K562 (cell line): Measurements from ENCODE around the gene CDADC1. TPM values are rescaled to one million over a fixed set of nuclear protein-coding genes. Genes with fewer than 3 reads are reported as not detected.

Source experiments
- ATAC-seq: fragments of 200-7000 bp; cut with Tn5 transposase; 3 replicates; pipeline ENCODE4 v1.9.1; 2020; ENCODE audit warnings: moderate library complexity
- BruUV-seq: library from RNA; stranded (reverse); fragments of 400-500 nt; replicated peaks from 2 replicates; lab custom pipeline; 2021; lab: Mats Ljungman, UMichigan
- CTCF ChIA-PET: fragments of 300-600 bp; formaldehyde crosslinking; extraction: SDS; loops from one replicate; lab custom pipeline; 2021; ENCODE audit warnings: low intra/inter-chr PET ratio; lab: Yijun Ruan, JAX
- POLR2A ChIA-PET: fragments of 300-600, 350-650 bp; sonication (Branson Sonifier 250); formaldehyde crosslinking; extraction: SDS; loops from one replicate; lab custom pipeline; 2021; ENCODE audit warnings: antibody characterized with exemption, inconsistent platforms; lab: Yijun Ruan, JAX
- DNase-seq, 4 experiments: peaks; one replicate each; pipeline versions ENCODE4 v3.0.0 to v3.0.0-alpha.2; 2011 to 2018; ENCODE audit warnings: low spot score in 3 of 4, mixed read lengths in 3 of 4; ENCODE audit errors: extremely low read depth in 1 of 4
- FAIRE-seq: peaks from 2 replicates; lab custom pipeline; 2011; peaks lifted over from hg19 to GRCh38; lab: Jason Lieb, UNC
- H2AFZ ChIP-seq: 2 replicates; pipeline ENCODE4 v1.6.0; 2011; ENCODE audit warnings: low read depth, low read length, control low read depth, inconsistent platforms
- H3K27ac ChIP-seq: fragments of 200-600 bp; 3 replicates; pipeline ENCODE4 v1.8.0; 2011; ENCODE audit warnings: low read depth, mild to moderate bottlenecking, control low read depth, inconsistent platforms, low read length, moderate library complexity, mixed read lengths; ENCODE audit errors: extremely low read depth
- H3K27me3 ChIP-seq, 2 experiments: fragments of 300-600 bp in 1 of 2; 2 replicates in 1 of 2; 3 replicates in 1 of 2; pipeline versions ENCODE4 v1.6.0 to v1.8.0; 2011; ENCODE audit warnings: inconsistent platforms in 2 of 2, low read length in 2 of 2, mild to moderate bottlenecking in 1 of 2, mixed read lengths in 1 of 2, moderate library complexity in 1 of 2; ENCODE audit not compliant: control insufficient read depth in 2 of 2, insufficient read depth in 2 of 2
- H3K36me3 ChIP-seq: fragments of 300-600 bp; 3 replicates; pipeline ENCODE4 v1.8.0; 2011; ENCODE audit warnings: mild to moderate bottlenecking, low read length, inconsistent platforms; ENCODE audit not compliant: control insufficient read depth, insufficient read depth
- H3K4me1 ChIP-seq, 2 experiments: fragments of 200-600 bp in 1 of 2; replicated peaks in 1 of 2; 2 replicates in 1 of 2; 3 replicates in 1 of 2; pipeline versions ENCODE4 v1.5.1 to v1.8.0; 2011; ENCODE audit warnings: inconsistent platforms in 2 of 2, low read length in 2 of 2, mild to moderate bottlenecking in 1 of 2, mixed read lengths in 1 of 2, moderate library complexity in 1 of 2; ENCODE audit not compliant: control insufficient read depth in 2 of 2, insufficient read depth in 2 of 2
- H3K4me2 ChIP-seq: 2 replicates; pipeline ENCODE4 v1.6.1; 2011; ENCODE audit warnings: low read length, control low read depth, inconsistent platforms, mixed read lengths; ENCODE audit not compliant: insufficient read depth
- H3K4me3 ChIP-seq: fragments of 200-600 bp; sonication (generic), shearing (Covaris generic); 2 replicates; pipeline ENCODE4 v1.5.1; 2016; ENCODE audit warnings: control low read depth, inconsistent platforms
- H3K79me2 ChIP-seq: fragments of 200-600 bp; 3 replicates; pipeline ENCODE4 v1.8.0; 2011; ENCODE audit warnings: low read length, inconsistent platforms; ENCODE audit not compliant: control insufficient read depth, insufficient read depth
- H3K9ac ChIP-seq, 2 experiments: 2 replicates each; pipeline versions ENCODE4 v1.6.0 to v1.6.1; 2011; ENCODE audit warnings: low read depth in 2 of 2, low read length in 2 of 2, control low read depth in 1 of 2, inconsistent platforms in 1 of 2, mild to moderate bottlenecking in 1 of 2, mixed read lengths in 1 of 2; ENCODE audit not compliant: insufficient read depth in 1 of 2
- H3K9me1 ChIP-seq: one replicate; pipeline ENCODE4 v1.6.0; 2011; ENCODE audit warnings: inconsistent platforms, mild to moderate bottlenecking, low read length, moderate library complexity; ENCODE audit not compliant: control insufficient read depth, insufficient read depth
- H3K9me3 ChIP-seq: replicated peaks from 2 replicates; pipeline ENCODE4 v1.5.1; 2011; ENCODE audit warnings: low read depth, low read length, inconsistent platforms; ENCODE audit not compliant: control insufficient read depth, insufficient read depth
- H4K20me1 ChIP-seq: replicated peaks from 2 replicates; pipeline ENCODE4 v1.6.1; 2011; ENCODE audit warnings: low read length, inconsistent platforms, mixed read lengths; ENCODE audit not compliant: control insufficient read depth, insufficient read depth
- CBFA2T2 ChIP-seq: fragments of 450-650 bp; conservative IDR thresholded peaks from 2 replicates; pipeline ENCODE4 v1.6.1; 2017; ENCODE audit warnings: mild to moderate bottlenecking
- CCNT2 ChIP-seq: IDR thresholded peaks from 2 replicates; pipeline ENCODE4 v1.6.1; 2011; ENCODE audit warnings: borderline replicate concordance, low read depth, mild to moderate bottlenecking, moderate library complexity, mixed read lengths, low read length; ENCODE audit not compliant: insufficient read length; ENCODE audit errors: extremely low read depth
- DPF2 ChIP-seq: fragments of 450-650 bp; IDR thresholded peaks from 2 replicates; pipeline ENCODE4 v1.6.1; 2016
- KDM2B ChIP-seq: fragments of 250-450 bp; sonication (Bioruptor Pico); IDR thresholded peaks from 2 replicates; pipeline ENCODE4 v1.8.0; 2021; ENCODE audit warnings: mild to moderate bottlenecking, moderate library complexity
- MYBL2 ChIP-seq, 2 experiments: fragments of 450-650 bp in 1 of 2; sonication (generic) in 1 of 2; formaldehyde crosslinking in 1 of 2; IDR thresholded peaks; 2 replicates each; pipeline versions ENCODE4 v1.6.1 to v1.8.1; 2017 to 2022; ENCODE audit warnings: borderline replicate concordance in 1 of 2, inconsistent platforms in 1 of 2, low read depth in 1 of 2, mild to moderate bottlenecking in 1 of 2, missing genetic modification reagents in 1 of 2, moderate library complexity in 1 of 2
- NR2C1 ChIP-seq, 2 experiments: fragments of 450-650 bp; IDR thresholded peaks; 2 replicates each; pipeline ENCODE4 v1.6.1; 2017; ENCODE audit warnings: mild to moderate bottlenecking in 2 of 2, antibody characterized with exemption in 1 of 2, inconsistent platforms in 1 of 2, missing compliant biosample characterization in 1 of 2, missing genetic modification characterization in 1 of 2
- PTTG1 ChIP-seq: fragments of 450-650 bp; IDR thresholded peaks from 2 replicates; pipeline ENCODE4 v1.6.1; 2016; ENCODE audit warnings: low read depth, mild to moderate bottlenecking, missing genetic modification characterization, missing compliant biosample characterization
- SMARCA4 ChIP-seq: fragments of 450-650 bp; IDR thresholded peaks from 2 replicates; pipeline ENCODE4 v1.6.1; 2016
- TAF9B ChIP-seq: fragments of 450-650 bp; IDR thresholded peaks from 2 replicates; pipeline ENCODE4 v1.6.1; 2018; ENCODE audit warnings: mild to moderate bottlenecking; ENCODE audit not compliant: partially characterized antibody
- U2AF1 ChIP-seq: fragments of 200-400 bp; formaldehyde crosslinking; optimal IDR thresholded peaks from 2 replicates; pipeline ENCODE3; 2017; ENCODE audit warnings: mild to moderate bottlenecking, low read depth, low read length, moderate library complexity
- ZKSCAN8 ChIP-seq: fragments of 200-800 bp; sonication (Bioruptor generic); IDR thresholded peaks from 2 replicates; pipeline ENCODE4 v1.6.1; 2016; ENCODE audit warnings: missing genetic modification characterization, missing compliant biosample characterization
- ZNF316 ChIP-seq: fragments of 450-650 bp; IDR thresholded peaks from 2 replicates; pipeline ENCODE4 v1.6.1; 2016
- ZNF77 ChIP-seq: fragments of 250-450 bp; sonication (Bioruptor Pico); IDR thresholded peaks from 2 replicates; pipeline ENCODE4 v1.5.0; 2020
- WGBS: fragments of 100-300 bp; shearing (Covaris generic); methylation state at CpG from one replicate; pipeline ENCODE4 v1.1.6; 2016; ENCODE audit warnings: low coverage, mixed read lengths; ENCODE audit not compliant: insufficient coverage; ENCODE audit errors: missing lambda C conversion rate; 5-methylcytosine and 5-hydroxymethylcytosine counted together
- in situ Hi-C: fragments of 300-500 bp; cut with MboI; formaldehyde crosslinking; loops from 4 replicates; pipeline ENCODE4 v1.15.0; 2018; ENCODE audit warnings: inconsistent platforms, mixed read lengths
- intact Hi-C: fragments of 100-400 bp; cut with micrococcal nuclease; formaldehyde crosslinking; loops from 2 replicates; pipeline ENCODE4 v1.14.2; 2022
- polyA plus RNA-seq, 8 experiments: library from polyadenylated mRNA; depleted of rRNA in 4 of 8; stranded (reverse) in 5 of 8; unstranded in 3 of 8; fragments of >200 nt; fragmentation: Nextera tagmentation in 2 of 8; fragmentation: Illumina TruSeq in 1 of 8; extraction: Ambion mirVana in 2 of 8; extraction: Trizol in 1 of 8; gene quantifications; 2 replicates each; pipeline versions ENCODE4 v1.2.1 to v1.2.3, GENCODE V29; 2011 to 2014; ENCODE audit warnings: inconsistent platforms in 1 of 8, missing spikeins in 1 of 8
- total RNA-seq, 7 experiments: library from RNA; depleted of rRNA in 6 of 7; stranded (reverse); fragments of >200 nt in 6 of 7; fragmentation: Illumina TruSeq in 2 of 7; extraction: Trizol in 2 of 7; gene quantifications; 2 replicates each; pipeline versions ENCODE4 v1.2.1 to v1.2.3, GENCODE V29; 2011 to 2021; ENCODE audit warnings: low replicate concordance in 1 of 7
- TF ChIP-seq, protein P1 (sequence below): fragments of 450-650 bp; formaldehyde crosslinking; IDR thresholded peaks from 2 replicates; pipeline ENCODE4 v1.4.0; 2020; ENCODE audit warnings: mild to moderate bottlenecking, mixed read lengths

Gene CDADC1
- total and polyA plus RNA-seq, 9 of the 15 experiments (the other 6 are each of a cell fraction or from before 2014, with no cell fraction given): 4.1 to 11.8 (median 6.3) TPM

GRCh38 chr13:49315036-49315565, 67.4 kb downstream of the CDADC1 start:
- H4K20me1 ChIP-seq: no peaks in the 10 kb centered on the region
- peak overlapping the region; percentile 94; the same call in 1 of the 2 replicates for H2AFZ ChIP-seq
- ChIA-PET CTCF (no interaction called here), POLR2A (interaction anchor here (0.9 kb wide), 1 partner anchor 53 kb away, joined by 3 read pairs; no protein-coding TSS in a partner anchor)
- ATAC-seq: no peak; the same call in 2 of the 3 replicates
- TF ChIP-seq NR2C1 (IDR thresholded peaks at IDR 0.05) (peak; percentile 65), NR2C1 (tag; IDR thresholded peaks at IDR 0.05) (peak; percentile 64), ZNF316 (no peak), U2AF1 (no peak)
- in situ Hi-C loops (no loop called here), intact Hi-C loops (no loop called here)
- no peak overlapping the region for H3K4me3 ChIP-seq
- no TSS peak for BruUV-seq
- no peaks in the 10 kb centered on the region for H3K9me3 ChIP-seq
- no peak for DNase-seq
- WGBS: 81% methylated on average over 3 of the region's 3 CpGs
- peak overlapping the region; percentile 66; the same call in 2 of the 3 replicates for H3K27ac ChIP-seq
- H3K4me1 ChIP-seq: peaks cover 0 to 30% of the 10 kb centered on the region in 2 experiments
- FAIRE-seq: no peak
- no peaks in the 10 kb centered on the region; the same call in 2 of the 3 replicates for H3K36me3 ChIP-seq
- no peaks in the 10 kb centered on the region for H3K27me3 ChIP-seq
- H3K9ac ChIP-seq: no peak overlapping the region; a peak in 1 of 4 replicates
- no peaks in the 10 kb centered on the region for H3K79me2 ChIP-seq
- H3K9me1 ChIP-seq: no peaks in the 10 kb centered on the region
- H3K4me2 ChIP-seq: no peak overlapping the region

DNA sequence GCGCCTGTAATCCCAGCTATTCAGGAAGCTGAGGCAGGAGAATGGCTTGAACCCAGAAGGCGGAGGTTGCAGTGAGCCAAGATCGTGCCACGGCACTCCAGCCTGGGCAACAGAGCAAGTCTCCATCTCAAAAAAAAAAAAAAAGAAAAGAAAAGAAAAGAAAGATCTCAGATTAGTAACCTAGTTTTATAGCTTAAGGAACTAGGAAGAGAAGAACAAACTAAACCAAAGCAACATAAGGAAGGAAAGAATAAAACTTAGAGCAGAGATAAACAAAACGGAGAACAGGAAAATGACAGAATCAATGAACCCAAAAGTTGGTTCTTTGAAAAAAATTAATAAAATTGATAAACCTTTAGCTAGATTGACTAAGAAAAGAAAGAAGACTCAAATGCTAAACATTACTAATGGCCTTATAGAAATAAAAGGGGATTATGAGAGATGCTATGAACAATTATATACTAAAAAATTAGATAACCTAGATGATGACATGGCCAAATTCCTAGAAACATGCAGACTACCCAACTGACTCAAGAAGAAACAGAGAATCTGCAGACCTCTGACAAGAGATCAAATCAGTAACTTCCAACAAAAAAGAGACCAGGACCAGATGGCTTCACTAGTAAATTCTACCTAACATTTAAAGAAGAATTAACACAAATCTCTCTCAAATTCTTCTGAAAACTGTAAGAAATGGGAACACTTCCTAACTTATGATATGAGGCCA, 68.2 kb downstream of the CDADC1 start:
- FAIRE-seq (no peak), ATAC-seq (peak; percentile 54; the same call in 2 of the 3 replicates), DNase-seq (peak in 1 of 4 experiments; percentile 53)
- no peak overlapping the region for H3K9ac ChIP-seq
- H2AFZ ChIP-seq: 0 out of 2 replicates have a peak overlapping the region, but pooled peaks have one; percentile 32
- no peak overlapping the region for H3K4me3 ChIP-seq
- no peaks in the 10 kb centered on the region for H3K9me3 ChIP-seq
- no peaks in the 10 kb centered on the region for H3K9me1 ChIP-seq
- no peaks in the 10 kb centered on the region for H4K20me1 ChIP-seq
- BruUV-seq: no TSS peak
- H3K36me3 ChIP-seq: no peaks in the 10 kb centered on the region; the same call in 2 of the 3 replicates
- ChIA-PET CTCF (no interaction called here), POLR2A (no interaction called here)
- H3K27me3 ChIP-seq: no peaks in the 10 kb centered on the region
- no peak overlapping the region for H3K4me2 ChIP-seq
- 37% methylated on average over 4 of the region's 5 CpGs for WGBS
- H3K4me1 ChIP-seq: peaks cover 0 to 30% of the 10 kb centered on the region in 2 experiments
- in situ Hi-C loops (no loop called here), intact Hi-C loops (no loop called here)
- H3K79me2 ChIP-seq: no peaks in the 10 kb centered on the region
- H3K27ac ChIP-seq: peak overlapping the region; percentile 66
- TF ChIP-seq MYBL2 (IDR thresholded peaks at IDR 0.05; ENCODE audit: low read depth) (no peak), MYBL2 (CRISPR knock-in tag; IDR thresholded peaks at IDR 0.05; ENCODE audit: borderline replicate concordance) (no peak), SMARCA4 (peak; percentile 87), CCNT2 (no peak), TAF9B (peak; percentile 14), KDM2B (CRISPR knock-in tag) (no peak), ZNF77 (CRISPR knock-in tag) (no peak), PTTG1 (tag) (no peak), ZKSCAN8 (CRISPR knock-in tag) (no peak), DPF2 (peak; percentile 78), CBFA2T2 (peak; percentile 49; the same call in 1 of the 2 replicates)
- TF ChIP-seq, protein P1, sequence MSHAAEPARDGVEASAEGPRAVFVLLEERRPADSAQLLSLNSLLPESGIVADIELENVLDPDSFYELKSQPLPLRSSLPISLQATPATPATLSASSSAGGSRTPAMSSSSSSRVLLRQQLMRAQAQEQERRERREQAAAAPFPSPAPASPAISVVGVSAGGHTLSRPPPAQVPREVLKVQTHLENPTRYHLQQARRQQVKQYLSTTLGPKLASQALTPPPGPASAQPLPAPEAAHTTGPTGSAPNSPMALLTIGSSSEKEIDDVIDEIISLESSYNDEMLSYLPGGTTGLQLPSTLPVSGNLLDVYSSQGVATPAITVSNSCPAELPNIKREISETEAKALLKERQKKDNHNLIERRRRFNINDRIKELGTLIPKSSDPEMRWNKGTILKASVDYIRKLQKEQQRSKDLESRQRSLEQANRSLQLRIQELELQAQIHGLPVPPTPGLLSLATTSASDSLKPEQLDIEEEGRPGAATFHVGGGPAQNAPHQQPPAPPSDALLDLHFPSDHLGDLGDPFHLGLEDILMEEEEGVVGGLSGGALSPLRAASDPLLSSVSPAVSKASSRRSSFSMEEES (CRISPR knock-in tag): no peak
